Cardiac fibroblast (primary cell): ENCODE data around the gene CNMD.

Source experiments
- DNase-seq, 2 donors: peaks; one replicate each; pipeline versions ENCODE4 v3.0.0 to v3.0.0-alpha.2; 2010; ENCODE audit warnings: low read depth in 2 of 2
- H3K4me3 ChIP-seq, 2 donors: replicated peaks in 1 of 2; 1 replicate in 1 of 2; 2 replicates in 1 of 2; pipeline ENCODE4 v1.5.1; 2011; ENCODE audit warnings: low read depth in 2 of 2, low read length in 2 of 2, mild to moderate bottlenecking in 2 of 2, moderate library complexity in 1 of 2
- CTCF ChIP-seq: IDR thresholded peaks from one replicate; pipeline ENCODE4 v1.5.1; 2011; ENCODE audit warnings: low read depth, mild to moderate bottlenecking, low read length, inconsistent platforms

CNMD gene

GRCh38 chr13:52767949-52768516 is 28.4 kb upstream of the CNMD start:
- no peak for TF ChIP-seq CTCF
- H3K4me3 ChIP-seq: no peak overlapping the region

GRCh38 chr13:52765611-52766390 is 26.2 kb upstream of the CNMD start:
- H3K4me3 ChIP-seq: no peak overlapping the region
- no peak for TF ChIP-seq CTCF
- DNase-seq: no peak

More at GRCh38 chr13:52767949-52768516, 28.4 kb upstream of the CNMD start:
- no peak for DNase-seq

- DNase-seq: no peak
- no peak for TF ChIP-seq CTCF
- no peak overlapping the region for H3K4me3 ChIP-seq
Measured at GRCh38 chr13:52760077-52760476, 20.5 kb upstream of the CNMD start.

DNA sequence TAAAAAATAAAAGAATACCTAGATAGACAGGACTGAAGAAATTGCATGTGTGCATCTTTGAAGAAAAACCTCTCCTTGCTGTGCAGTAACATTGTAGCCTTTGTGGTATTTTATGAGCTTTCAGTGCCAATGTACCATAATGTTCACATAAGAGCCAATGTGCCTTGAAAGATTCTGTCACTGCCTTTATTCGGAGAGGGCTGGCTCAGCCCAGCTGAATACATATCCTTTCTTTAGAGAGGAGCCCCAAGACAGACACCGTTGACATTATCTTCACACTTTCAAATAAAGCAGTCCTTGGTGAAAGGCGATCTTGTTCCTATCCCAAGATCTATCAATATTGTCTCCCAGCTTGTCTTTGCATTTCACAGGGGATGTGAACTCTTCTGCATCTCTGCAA is 18.5 kb upstream of the CNMD start:
- no peak for TF ChIP-seq CTCF
- DNase-seq: no peak
- no peak overlapping the region for H3K4me3 ChIP-seq

DNA sequence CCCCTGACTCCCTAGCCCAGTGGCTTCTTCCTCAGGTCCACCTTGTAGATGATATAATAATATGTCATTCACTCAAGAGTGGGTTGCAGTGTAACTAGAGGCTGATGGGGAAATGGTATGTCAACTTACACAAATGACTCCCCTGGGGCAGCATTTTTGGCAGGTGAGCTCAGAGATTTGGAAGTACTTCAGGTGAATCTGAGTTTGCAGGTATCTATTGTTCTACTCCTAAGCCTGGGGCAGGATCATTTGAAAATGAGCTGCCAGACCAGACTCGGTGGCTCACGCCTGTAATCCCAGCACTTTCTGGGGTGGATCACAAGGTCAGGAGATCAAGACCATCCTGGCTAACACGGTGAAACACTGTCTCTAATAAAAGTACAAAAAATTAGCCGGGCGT is 11.6 kb upstream of the CNMD start:
- DNase-seq: no peak
- no peak for TF ChIP-seq CTCF
- H3K4me3 ChIP-seq: no peak overlapping the region

- no peak for TF ChIP-seq CTCF
- DNase-seq: no peak
Measured at GRCh38 chr13:52750713-52751112, 11.1 kb upstream of the CNMD start.

More at GRCh38 chr13:52750713-52751112, 11.1 kb upstream of the CNMD start:
- no peak overlapping the region for H3K4me3 ChIP-seq
